Aorta (tissue), 5 donors: ENCODE measurements around the gene PSMD13. TPM values are rescaled to one million over a fixed set of nuclear protein-coding genes. Genes with fewer than 3 reads are reported as not detected.
A peak's percentile ranks its signal among the peaks of the same experiment; 100 is the strongest.
"Not testable (repeated sequence)": the region's sequence is repeated elsewhere in the genome, so short reads cannot be mapped to it uniquely, and the experiment has no call there.

Source experiments
- ATAC-seq: fragments of 200-7000 bp; cut with Tn5 transposase; one replicate; pipeline ENCODE4 v1.9.1; 2022; ENCODE audit warnings: moderate library complexity; ENCODE audit not compliant: low FRiP score
- DNase-seq, 2 donors: peaks; one replicate each; pipeline ENCODE4 v3.0.0-alpha.2; 2020
- H3K27ac ChIP-seq, 2 donors: one replicate each; pipeline ENCODE4 v1.5.1; 2013; ENCODE audit warnings: low read length in 2 of 2, mild to moderate bottlenecking in 2 of 2, moderate library complexity in 2 of 2, control low read depth in 1 of 2, inconsistent platforms in 1 of 2, low read depth in 1 of 2
- H3K27me3 ChIP-seq, 2 donors: one replicate each; pipeline ENCODE4 v1.6.1; 2013; ENCODE audit warnings: control low read depth in 1 of 2, low read length in 1 of 2, mild to moderate bottlenecking in 1 of 2, moderate library complexity in 1 of 2; ENCODE audit not compliant: insufficient read depth in 2 of 2, control insufficient read depth in 1 of 2
- H3K36me3 ChIP-seq, 2 donors: one replicate each; pipeline ENCODE4 v1.6.1; 2013; ENCODE audit warnings: control low read depth in 1 of 2, low read length in 1 of 2, mild to moderate bottlenecking in 1 of 2; ENCODE audit not compliant: insufficient read depth in 2 of 2, control insufficient read depth in 1 of 2
- H3K4me1 ChIP-seq, 2 donors: one replicate each; pipeline ENCODE4 v1.6.1; 2013; ENCODE audit warnings: low read length in 2 of 2, control low read depth in 1 of 2, mild to moderate bottlenecking in 1 of 2, moderate library complexity in 1 of 2; ENCODE audit not compliant: insufficient read depth in 2 of 2, control insufficient read depth in 1 of 2
- H3K4me3 ChIP-seq, 2 donors: one replicate each; pipeline ENCODE4 v1.5.1; 2013; ENCODE audit warnings: low read length in 2 of 2, control low read depth in 1 of 2, mild to moderate bottlenecking in 1 of 2
- H3K9me3 ChIP-seq: one replicate; pipeline ENCODE4 v1.6.1; 2013; ENCODE audit warnings: mild to moderate bottlenecking, low read length; ENCODE audit not compliant: control insufficient read depth
- WGBS, 2 donors: extraction: QIAGEN DNeasy Blood & Tissue Kit; methylation state at CpG; one replicate each; pipeline ENCODE4 v1.1.7; 2013; 5-methylcytosine and 5-hydroxymethylcytosine counted together
- intact Hi-C, 2 donors: fragments of 100-400 bp; cut with DNase I; formaldehyde crosslinking; loops; one replicate each; pipeline versions ENCODE4 v1.14.2 to v1.15.0; 2022
- polyA plus RNA-seq, 2 donors: library from polyadenylated mRNA; stranded (reverse); fragments of 200-250 nt; gene quantifications; one replicate each; pipeline ENCODE4 v1.2.3, GENCODE V29; 2013
- total RNA-seq, 2 donors: library from RNA; stranded (reverse); fragmentation: NEBNext Ultra II Directional; extraction: Animal tissue kit (Norgen Biotek cat#: 25700); gene quantifications; one replicate each; pipeline ENCODE4 v1.2.1, GENCODE V29; 2021
- donor health status: healthy with polysubstance abuse.
- donor health status: Bipolar disorder and iron deficiency.
- donor health status: DM: no; HTN: no; CAD: no.
- donor health status: DM: no; HTN: no; CAD: no.
- donor health status: DM: yes; HTN: yes; CAD: no.

Gene PSMD13
- total and polyA plus RNA-seq, 4 donors, result 70.9 to 123 (median 78.2) TPM

- H3K36me3 ChIP-seq, result no peaks in the 10 kb centered on the region
- WGBS, 2 donors, result 91 to 92% methylated on average over 19 to 20 of the region's 20 CpGs
- no peak overlapping the region for H3K27ac ChIP-seq
- no peaks in the 10 kb centered on the region for H3K9me3 ChIP-seq
- no peak for ATAC-seq
- no peak overlapping the region for H3K4me3 ChIP-seq
- DNase-seq, result peak in 1 of 2 donors; percentile 62
- no peaks in the 10 kb centered on the region for H3K27me3 ChIP-seq
- intact Hi-C loops, result loop anchor here in 1 of 2 donors (10.0 kb wide), 1 partner anchor 72 kb away; the partner anchor contains the start of gene IFITM2
- no peaks in the 10 kb centered on the region for H3K4me1 ChIP-seq
Observed at GRCh38 chr11:232783-233565, 3.8 kb upstream of the PSMD13 start.

GRCh38 chr11:235180-235579 lies 1.6 kb upstream of the PSMD13 start:
- H3K4me1 ChIP-seq, result no peaks in the 10 kb centered on the region
- peaks cover 0 to 2% of the 10 kb centered on the region in 2 donors for H3K36me3 ChIP-seq
- ATAC-seq (no peak), DNase-seq (peak in 1 of 2 donors; percentile 42)
- no peaks in the 10 kb centered on the region for H3K9me3 ChIP-seq
- H3K27ac ChIP-seq, result no peak overlapping the region
- no peaks in the 10 kb centered on the region for H3K27me3 ChIP-seq
- intact Hi-C loops, result loop anchor here in 1 of 2 donors (10.0 kb wide), 1 partner anchor 70 kb away; the partner anchor contains the start of gene IFITM2
- 75 to 78% methylated on average over 8 of the region's 8 CpGs for WGBS, 2 donors
- peak overlapping the region; percentile 43 to 81 for H3K4me3 ChIP-seq

GRCh38 chr11:235609-235996 lies 1.2 kb upstream of the PSMD13 start:
- Histone ChIP-seq H3K27ac (peak overlapping the region in 1 of 2 donors; percentile 66), H3K9me3 (no peaks in the 10 kb centered on the region), H3K36me3 (peaks cover 0 to 2% of the 10 kb centered on the region in 2 donors), H3K27me3 (no peaks in the 10 kb centered on the region), H3K4me3 (peak overlapping the region; percentile 43 to 81), H3K4me1 (no peaks in the 10 kb centered on the region)
- intact Hi-C loops, result loop anchor here in 1 of 2 donors (10.0 kb wide), 1 partner anchor 69 kb away; the partner anchor contains the start of gene IFITM2
- no peak for DNase-seq
- no peak for ATAC-seq
- WGBS, 2 donors, result 1% methylated on average over 13 of the region's 13 CpGs

GRCh38 chr11:235997-236773 lies 591 bp upstream of the PSMD13 start, which contains the start of gene SIRT3:
SIRT3 (minus strand) TSS chr11:236342; CDS start chr11:236328, 14 bp downstream.
- peak; percentile 95 for ATAC-seq
- 1% methylated on average over 40 to 70 of the region's 70 CpGs for WGBS, 2 donors
- peak within 1 kb of the TSS; percentile 90 to 92 for H3K4me3 ChIP-seq
- no peaks in the 10 kb centered on the region for H3K27me3 ChIP-seq
- intact Hi-C loops, result loop anchor here in 1 of 2 donors (1.0 to 10.0 kb wide), 2 partner anchors 28 to 69 kb away; partner anchors contain the start of gene IFITM2
- peak within 1 kb of the TSS; percentile 31 to 80 for H3K27ac ChIP-seq
- H3K36me3 ChIP-seq, result peaks cover 0 to 2% of the 10 kb centered on the region in 2 donors
- no peaks in the 10 kb centered on the region for H3K9me3 ChIP-seq
- H3K4me1 ChIP-seq, result no peaks in the 10 kb centered on the region
- peak; percentile 90 to 91 for DNase-seq

DNA sequence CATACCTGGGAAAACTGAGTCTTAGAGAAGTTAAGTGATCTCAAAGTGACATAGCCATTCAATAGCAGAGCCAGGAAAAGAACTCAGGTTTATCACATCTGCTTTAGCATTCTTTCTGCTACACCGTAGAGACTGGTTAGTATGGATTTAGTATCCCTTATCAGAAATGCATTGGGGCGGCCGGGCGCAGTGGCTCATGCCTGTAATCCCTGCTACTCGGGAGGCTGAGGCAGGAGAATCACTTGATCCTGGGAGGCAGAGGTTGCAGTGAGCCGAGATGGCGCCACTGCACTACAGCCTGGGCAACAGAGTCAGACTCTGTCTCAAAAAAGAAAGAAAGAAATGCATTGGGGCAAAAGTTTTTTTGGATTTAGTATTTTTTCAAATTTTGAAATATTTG lies 1.6 kb downstream of the PSMD13 start:
- not testable (repeated sequence) for DNase-seq, H3K27me3 ChIP-seq, H3K36me3 ChIP-seq, H3K27ac ChIP-seq, ATAC-seq, H3K4me3 ChIP-seq, H3K4me1 ChIP-seq, H3K9me3 ChIP-seq
- WGBS, 2 donors, result 83 to 84% methylated on average over 7 of the region's 7 CpGs
- intact Hi-C loops, result loop anchor here in 1 of 2 donors (10.0 kb wide), 1 partner anchor 66 kb away; the partner anchor contains the start of gene IFITM2

DNA sequence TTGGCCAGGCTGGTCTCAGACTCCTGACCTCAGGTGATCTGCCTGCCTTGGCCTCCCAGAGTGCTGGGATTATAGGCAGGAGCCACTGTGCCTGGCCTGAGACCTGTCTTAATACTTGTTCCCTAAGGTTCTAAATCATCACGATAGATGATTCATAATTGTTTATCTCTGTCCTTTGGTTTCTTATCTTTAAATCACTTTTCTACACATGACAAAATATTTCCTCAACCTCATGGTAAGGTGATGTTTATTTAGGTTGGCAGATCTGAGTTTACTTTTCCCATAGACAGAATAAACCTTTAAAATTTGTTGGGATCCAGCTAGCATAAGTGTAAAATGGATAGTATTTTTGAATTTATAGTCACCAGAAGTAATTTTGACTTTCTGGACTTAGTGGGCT lies 3.5 kb downstream of the PSMD13 start:
- no peak for ATAC-seq
- WGBS, 2 donors, result 11% methylated on average over 1 of the region's 1 CpG
- H3K4me1 ChIP-seq, result no peaks in the 10 kb centered on the region
- no peak overlapping the region for H3K27ac ChIP-seq
- intact Hi-C loops, result no loop called here
- peaks cover 0 to 4% of the 10 kb centered on the region in 2 donors for H3K36me3 ChIP-seq
- no peak for DNase-seq
- no peaks in the 10 kb centered on the region for H3K9me3 ChIP-seq
- no peaks in the 10 kb centered on the region for H3K27me3 ChIP-seq
- no peak overlapping the region for H3K4me3 ChIP-seq

GRCh38 chr11:241634-242033 lies 4.9 kb downstream of the PSMD13 start:
- Histone ChIP-seq H3K9me3 (no peaks in the 10 kb centered on the region), H3K27ac (no peak overlapping the region), H3K4me1 (no peaks in the 10 kb centered on the region), H3K27me3 (no peaks in the 10 kb centered on the region), H3K4me3 (no peak overlapping the region), H3K36me3 (peaks cover 0 to 5% of the 10 kb centered on the region in 2 donors)
- 91 to 93% methylated on average over 5 of the region's 5 CpGs for WGBS, 2 donors
- intact Hi-C loops, result no loop called here
- DNase-seq, result no peak
- no peak for ATAC-seq

DNA sequence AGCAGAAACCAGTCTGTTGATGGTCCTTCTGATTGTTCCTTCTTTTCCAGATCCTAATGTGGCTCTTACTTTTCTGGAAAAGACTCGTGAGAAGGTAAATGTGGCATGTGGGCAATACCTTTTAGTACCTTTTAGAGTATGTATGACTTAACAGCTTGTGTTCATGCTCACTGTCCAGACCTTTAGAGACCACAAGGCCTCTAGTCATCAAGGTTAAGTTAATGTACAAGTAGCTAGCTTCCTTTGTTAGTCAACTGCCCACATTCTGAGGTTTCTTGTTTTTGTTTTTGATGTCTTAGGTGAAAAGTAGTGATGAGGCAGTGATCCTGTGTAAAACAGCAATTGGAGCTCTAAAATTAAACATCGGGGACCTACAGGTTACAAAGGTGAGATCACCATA lies 7.6 kb downstream of the PSMD13 start:
- ATAC-seq (no peak), DNase-seq (no peak)
- Histone ChIP-seq H3K9me3 (no peaks in the 10 kb centered on the region), H3K36me3 (peaks cover 0 to 8% of the 10 kb centered on the region in 2 donors), H3K4me3 (no peak overlapping the region), H3K4me1 (no peaks in the 10 kb centered on the region), H3K27ac (no peak overlapping the region), H3K27me3 (no peaks in the 10 kb centered on the region)
- 94% methylated on average over 2 of the region's 2 CpGs for WGBS, 2 donors
- intact Hi-C loops, result no loop called here
